Thymus (tissue), 11 donors: ENCODE measurements around the gene DGKD. TPM values are rescaled to one million over a fixed set of nuclear protein-coding genes. Genes with fewer than 3 reads are reported as not detected.

ENCODE experiments used
- DNase-seq, 9 donors: peaks; one replicate each; pipeline ENCODE4 v3.0.0-alpha.2; 2013; ENCODE audit warnings: low spot score in 9 of 9, low read depth in 6 of 9, missing footprints in 1 of 9
- H3K27ac ChIP-seq, 2 donors: one replicate each; pipeline ENCODE4 v1.5.1; 2013; ENCODE audit warnings: control low read depth in 1 of 2, low read depth in 1 of 2, low read length in 1 of 2, mild to moderate bottlenecking in 1 of 2, moderate library complexity in 1 of 2
- H3K27me3 ChIP-seq, 2 donors: one replicate each; pipeline ENCODE4 v1.5.1; 2013; ENCODE audit warnings: low read length in 1 of 2; ENCODE audit not compliant: control insufficient read depth in 2 of 2, insufficient read depth in 1 of 2
- H3K36me3 ChIP-seq, 2 donors: one replicate each; pipeline ENCODE4 v1.5.1; 2013; ENCODE audit warnings: low read length in 1 of 2, mild to moderate bottlenecking in 1 of 2, moderate library complexity in 1 of 2; ENCODE audit not compliant: control insufficient read depth in 2 of 2, insufficient read depth in 2 of 2
- H3K4me1 ChIP-seq, 2 donors: one replicate each; pipeline ENCODE4 v1.5.1; 2013; ENCODE audit warnings: low read length in 2 of 2; ENCODE audit not compliant: control insufficient read depth in 2 of 2, insufficient read depth in 2 of 2
- H3K4me3 ChIP-seq, 2 donors: one replicate each; pipeline ENCODE4 v1.5.1; 2013; ENCODE audit warnings: low read length in 2 of 2, control low read depth in 1 of 2, mild to moderate bottlenecking in 1 of 2
- H3K9me3 ChIP-seq, 2 donors: one replicate each; pipeline ENCODE4 v1.5.1; 2013; ENCODE audit warnings: low read length in 1 of 2, mild to moderate bottlenecking in 1 of 2; ENCODE audit not compliant: control insufficient read depth in 2 of 2, insufficient read depth in 1 of 2
- WGBS: extraction: QIAGEN DNeasy Blood & Tissue Kit; methylation state at CpG from one replicate; pipeline ENCODE4 v1.1.7; 2013; 5-methylcytosine and 5-hydroxymethylcytosine counted together
- polyA plus RNA-seq: library from polyadenylated mRNA; stranded (reverse); fragments of 200-250 nt; gene quantifications from one replicate; pipeline ENCODE4 v1.2.3, GENCODE V29; 2013
- total RNA-seq: library from RNA; stranded (reverse); fragments of 120-200 nt; gene quantifications from one replicate; pipeline ENCODE4 v1.2.4, GENCODE V29; 2013
- donor health status: healthy.

DGKD gene
- total and polyA plus RNA-seq, 2 donors = 8.0 to 23.5 TPM

- Histone ChIP-seq H3K36me3 (no peaks in the 10 kb centered on the region), H3K4me1 (no peaks in the 10 kb centered on the region), H3K4me3 (no peak overlapping the region), H3K27me3 (no peaks in the 10 kb centered on the region), H3K27ac (no peak overlapping the region), H3K9me3 (peaks cover 0 to 2% of the 10 kb centered on the region in 2 donors)
- no peak for DNase-seq
- 97% methylated on average over 15 of the region's 15 CpGs for WGBS
These were observed 11.1 kb upstream of the DGKD start for GRCh38 chr2:233343171-233343705.

GRCh38 chr2:233346376-233346775 is 7.9 kb upstream of the DGKD start:
- DNase-seq = no peak
- no peak overlapping the region for H3K4me3 ChIP-seq
- WGBS = 97% methylated on average over 12 of the region's 12 CpGs
- no peaks in the 10 kb centered on the region for H3K36me3 ChIP-seq
- H3K9me3 ChIP-seq = peaks cover 0 to 3% of the 10 kb centered on the region in 2 donors
- H3K27ac ChIP-seq = no peak overlapping the region
- H3K27me3 ChIP-seq = no peaks in the 10 kb centered on the region
- peaks cover 9 to 16% of the 10 kb centered on the region in 2 donors for H3K4me1 ChIP-seq

GRCh38 chr2:233346930-233347329 is 7.4 kb upstream of the DGKD start:
- Histone ChIP-seq H3K27ac (no peak overlapping the region), H3K4me3 (no peak overlapping the region), H3K36me3 (no peaks in the 10 kb centered on the region), H3K9me3 (peaks cover 0 to 3% of the 10 kb centered on the region in 2 donors), H3K4me1 (peaks cover 9 to 16% of the 10 kb centered on the region in 2 donors), H3K27me3 (no peaks in the 10 kb centered on the region)
- WGBS = 97% methylated on average over 9 of the region's 9 CpGs
- DNase-seq = no peak

- DNase-seq = peak in 3 of 9 donors; percentile 24 to 53 (median 27)
- H3K4me3 ChIP-seq = no peak overlapping the region
- H3K27ac ChIP-seq = peak overlapping the region in 1 of 2 donors; percentile 26
- no peaks in the 10 kb centered on the region for H3K36me3 ChIP-seq
- peaks cover 13 to 28% of the 10 kb centered on the region in 2 donors for H3K4me1 ChIP-seq
- WGBS = 48% methylated on average over 15 of the region's 15 CpGs
- no peaks in the 10 kb centered on the region for H3K27me3 ChIP-seq
- peaks cover 0 to 12% of the 10 kb centered on the region in 2 donors for H3K9me3 ChIP-seq
These were observed 5.0 kb upstream of the DGKD start for GRCh38 chr2:233349005-233349998.

GRCh38 chr2:233350708-233351107 is 3.6 kb upstream of the DGKD start:
- Histone ChIP-seq H3K4me1 (peaks cover 13 to 34% of the 10 kb centered on the region in 2 donors), H3K27me3 (peaks cover 0 to 5% of the 10 kb centered on the region in 2 donors), H3K36me3 (no peaks in the 10 kb centered on the region), H3K27ac (no peak overlapping the region), H3K4me3 (no peak overlapping the region), H3K9me3 (peaks cover 0 to 12% of the 10 kb centered on the region in 2 donors)
- no peak for DNase-seq
- 68% methylated on average over 8 of the region's 8 CpGs for WGBS

GRCh38 chr2:233351423-233351822 is 2.9 kb upstream of the DGKD start:
- Histone ChIP-seq H3K27me3 (peaks cover 0 to 5% of the 10 kb centered on the region in 2 donors), H3K9me3 (peaks cover 0 to 12% of the 10 kb centered on the region in 2 donors), H3K4me3 (no peak overlapping the region), H3K27ac (no peak overlapping the region), H3K36me3 (no peaks in the 10 kb centered on the region), H3K4me1 (peaks cover 13 to 39% of the 10 kb centered on the region in 2 donors)
- WGBS = 92% methylated on average over 7 of the region's 7 CpGs
- DNase-seq = no peak

GRCh38 chr2:233352141-233352842 is 2.0 kb upstream of the DGKD start:
- Histone ChIP-seq H3K4me3 (no peak overlapping the region), H3K4me1 (peaks cover 13 to 43% of the 10 kb centered on the region in 2 donors), H3K27ac (no peak overlapping the region), H3K9me3 (peaks cover 0 to 12% of the 10 kb centered on the region in 2 donors), H3K36me3 (no peaks in the 10 kb centered on the region), H3K27me3 (peaks cover 0 to 5% of the 10 kb centered on the region in 2 donors)
- WGBS = 96% methylated on average over 25 of the region's 25 CpGs
- no peak for DNase-seq

- peaks cover 0 to 11% of the 10 kb centered on the region in 2 donors for H3K9me3 ChIP-seq
- WGBS = 88% methylated on average over 22 of the region's 22 CpGs
- no peaks in the 10 kb centered on the region for H3K36me3 ChIP-seq
- peaks cover 0 to 5% of the 10 kb centered on the region in 2 donors for H3K27me3 ChIP-seq
- peak overlapping the region; percentile 59 to 92 for H3K4me3 ChIP-seq
- peaks cover 13 to 43% of the 10 kb centered on the region in 2 donors for H3K4me1 ChIP-seq
- H3K27ac ChIP-seq = peak overlapping the region in 1 of 2 donors; percentile 86
- DNase-seq = no peak
These were observed 1.1 kb upstream of the DGKD start for GRCh38 chr2:233353101-233353768.
